NB4 (cell line): ENCODE measurements around the gene TPM4.

Experiments
- MYC ChIP-seq: IDR thresholded peaks from 2 replicates; pipeline ENCODE4 v1.6.1; 2011; ENCODE audit warnings: low read depth, low read length
- POLR2A ChIP-seq: IDR thresholded peaks from 2 replicates; pipeline ENCODE4 v1.6.1; 2011; ENCODE audit warnings: mild to moderate bottlenecking; ENCODE audit not compliant: insufficient read length; ENCODE audit errors: extremely low read depth
- TF ChIP-seq, protein P1 (sequence below): IDR thresholded peaks from one replicate; pipeline ENCODE4 v1.5.1; 2012; ENCODE audit warnings: low read depth, low read length
- TF ChIP-seq, protein P2 (sequence below): IDR thresholded peaks from 2 replicates; pipeline ENCODE4 v1.6.1; 2011; ENCODE audit warnings: low read depth, low read length

DNA sequence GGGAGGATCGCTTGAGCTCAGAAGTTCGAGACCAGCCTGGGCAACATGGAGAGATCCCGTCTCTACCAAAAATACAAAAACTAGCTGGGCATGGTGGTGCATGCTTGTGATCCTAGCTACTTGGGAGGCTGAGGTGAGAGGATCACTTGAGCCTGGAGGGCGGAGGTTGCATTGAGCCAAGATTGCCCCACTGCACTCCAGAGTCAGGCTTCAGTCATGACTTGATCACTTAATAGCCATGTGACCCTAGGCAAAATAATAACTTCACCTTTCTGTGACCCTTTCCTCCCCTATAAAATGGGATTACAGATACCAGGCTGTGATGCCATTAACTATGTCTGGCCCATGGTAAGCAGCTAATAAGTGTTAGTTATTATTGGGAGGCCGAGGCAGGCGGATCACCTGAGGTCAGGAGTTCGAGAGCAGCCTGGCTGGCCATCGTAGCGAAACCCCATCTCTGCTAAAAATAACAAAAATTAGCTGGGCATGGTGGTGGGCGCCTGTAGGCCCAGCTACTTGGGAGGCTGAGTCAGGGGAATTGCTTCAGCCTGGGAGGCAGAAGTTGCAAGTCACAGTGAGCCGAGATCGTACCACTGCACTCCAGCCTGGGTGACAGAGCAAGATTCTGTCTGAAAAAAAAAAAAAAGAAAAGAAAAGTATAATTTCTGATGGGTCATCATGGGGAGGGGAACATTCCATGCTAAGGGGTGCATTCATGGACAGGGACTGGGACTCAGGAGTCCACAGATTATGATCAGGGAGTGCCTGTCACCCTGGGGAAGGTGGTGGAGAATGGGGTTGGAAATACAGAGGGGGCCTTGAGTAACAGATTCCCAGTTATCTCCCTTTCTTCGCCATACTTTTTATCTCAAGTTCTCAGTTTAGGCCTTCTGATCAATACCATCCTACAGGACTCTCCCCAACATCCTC is 15.5 kb downstream of the TPM4 start:
- no peak for TF ChIP-seq POLR2A
- TF ChIP-seq, protein P1, sequence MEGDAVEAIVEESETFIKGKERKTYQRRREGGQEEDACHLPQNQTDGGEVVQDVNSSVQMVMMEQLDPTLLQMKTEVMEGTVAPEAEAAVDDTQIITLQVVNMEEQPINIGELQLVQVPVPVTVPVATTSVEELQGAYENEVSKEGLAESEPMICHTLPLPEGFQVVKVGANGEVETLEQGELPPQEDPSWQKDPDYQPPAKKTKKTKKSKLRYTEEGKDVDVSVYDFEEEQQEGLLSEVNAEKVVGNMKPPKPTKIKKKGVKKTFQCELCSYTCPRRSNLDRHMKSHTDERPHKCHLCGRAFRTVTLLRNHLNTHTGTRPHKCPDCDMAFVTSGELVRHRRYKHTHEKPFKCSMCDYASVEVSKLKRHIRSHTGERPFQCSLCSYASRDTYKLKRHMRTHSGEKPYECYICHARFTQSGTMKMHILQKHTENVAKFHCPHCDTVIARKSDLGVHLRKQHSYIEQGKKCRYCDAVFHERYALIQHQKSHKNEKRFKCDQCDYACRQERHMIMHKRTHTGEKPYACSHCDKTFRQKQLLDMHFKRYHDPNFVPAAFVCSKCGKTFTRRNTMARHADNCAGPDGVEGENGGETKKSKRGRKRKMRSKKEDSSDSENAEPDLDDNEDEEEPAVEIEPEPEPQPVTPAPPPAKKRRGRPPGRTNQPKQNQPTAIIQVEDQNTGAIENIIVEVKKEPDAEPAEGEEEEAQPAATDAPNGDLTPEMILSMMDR, result no peak
- TF ChIP-seq MYC, result no peak
- TF ChIP-seq, protein P2, sequence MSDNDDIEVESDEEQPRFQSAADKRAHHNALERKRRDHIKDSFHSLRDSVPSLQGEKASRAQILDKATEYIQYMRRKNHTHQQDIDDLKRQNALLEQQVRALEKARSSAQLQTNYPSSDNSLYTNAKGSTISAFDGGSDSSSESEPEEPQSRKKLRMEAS, result no peak
